ENCODE results near the gene PUM2.
"Not testable (repeated sequence)": the region's sequence is repeated elsewhere in the genome, so short reads cannot be mapped to it uniquely, and the experiment has no call there.

Gene PUM2

GRCh38 chr2:20288642-20289340, 61.9 kb downstream of the PUM2 start:
- no peak for DNase-seq

- DNase-seq, result peak; percentile 76
Measured at GRCh38 chr2:20282916-20283592, 67.6 kb downstream of the PUM2 start.

- DNase-seq, result no peak
Measured at GRCh38 chr2:20281876-20282275, 68.8 kb downstream of the PUM2 start.

DNA sequence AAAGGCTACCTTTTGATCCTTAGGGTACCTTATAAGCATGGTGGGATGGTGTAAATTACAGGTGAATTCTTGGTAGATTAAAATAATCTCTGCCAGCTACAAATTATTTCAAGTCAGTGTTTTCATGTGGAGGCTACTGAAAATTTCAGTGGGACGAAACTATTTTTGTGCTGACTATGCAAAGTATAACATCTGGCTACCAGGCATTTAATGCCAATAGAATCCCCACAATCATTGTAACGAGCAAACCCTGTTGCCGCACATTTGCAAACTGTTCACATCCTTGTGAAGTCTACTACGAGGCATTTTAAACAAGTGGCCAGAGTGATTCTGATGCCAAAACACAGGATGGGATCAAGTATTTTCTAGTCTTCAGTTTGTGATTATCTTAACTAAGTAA, 77.6 kb downstream of the PUM2 start:
- DNase-seq, result no peak

DNA sequence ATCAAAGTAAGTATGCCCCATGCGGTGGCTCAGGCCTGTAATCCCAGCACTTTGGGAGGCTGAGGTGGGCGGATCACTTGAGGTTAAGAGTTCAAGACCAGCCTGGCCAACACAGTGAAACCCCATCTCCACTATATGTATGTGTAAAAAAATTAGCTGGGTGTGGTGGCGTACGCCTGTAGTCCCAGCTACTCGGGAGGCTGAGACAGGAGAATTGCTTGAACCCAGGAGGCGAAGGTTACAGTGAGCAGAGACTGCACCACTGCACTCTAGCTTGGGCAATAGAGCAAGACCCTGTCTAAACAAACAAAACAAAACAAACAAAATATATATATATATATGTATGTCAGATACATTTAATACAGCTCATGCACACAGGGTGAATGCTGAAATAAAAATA, 82.3 kb downstream of the PUM2 start:
- not testable (repeated sequence) for DNase-seq

DNA sequence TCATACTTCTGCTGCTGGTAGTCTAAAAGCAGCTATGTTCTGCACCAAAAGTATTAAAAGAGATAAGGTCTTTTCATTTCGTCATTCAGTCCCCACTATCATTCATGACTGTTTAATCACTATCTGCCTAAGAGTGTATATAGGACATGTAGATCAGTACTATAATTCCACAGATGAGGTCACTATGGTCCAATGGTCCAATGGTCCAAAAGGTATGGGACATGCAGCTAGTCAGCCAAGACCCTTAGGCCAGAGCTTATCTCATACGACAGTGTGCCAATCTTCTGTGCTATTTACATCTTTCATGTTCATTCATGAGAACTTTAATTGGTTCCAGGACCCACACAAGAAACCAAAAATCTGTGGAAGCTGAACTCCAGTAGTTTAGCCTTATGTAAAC, 83.1 kb downstream of the PUM2 start:
- DNase-seq, result no peak

GRCh38 chr2:20264629-20265028, 86.0 kb downstream of the PUM2 start:
- no peak for DNase-seq

DNA sequence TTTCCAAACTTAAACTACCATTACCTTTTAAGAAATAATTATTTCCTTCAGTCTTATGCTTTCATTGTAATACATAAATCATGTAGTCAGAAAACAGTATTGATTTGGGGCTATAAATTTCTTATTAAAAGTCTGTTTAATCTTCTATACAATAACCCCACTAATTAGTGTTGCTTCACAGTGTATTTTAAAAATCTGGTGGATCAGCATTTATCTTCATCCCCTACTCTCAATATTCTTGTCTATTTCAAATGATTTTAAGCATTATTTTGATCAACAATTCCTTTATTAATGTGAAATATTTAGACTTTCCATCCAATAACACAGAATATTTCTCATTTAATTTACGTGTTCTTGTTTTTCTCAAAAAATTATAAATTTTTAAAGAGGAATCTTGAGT, 93.2 kb downstream of the PUM2 start:
- DNase-seq, result no peak

DNA sequence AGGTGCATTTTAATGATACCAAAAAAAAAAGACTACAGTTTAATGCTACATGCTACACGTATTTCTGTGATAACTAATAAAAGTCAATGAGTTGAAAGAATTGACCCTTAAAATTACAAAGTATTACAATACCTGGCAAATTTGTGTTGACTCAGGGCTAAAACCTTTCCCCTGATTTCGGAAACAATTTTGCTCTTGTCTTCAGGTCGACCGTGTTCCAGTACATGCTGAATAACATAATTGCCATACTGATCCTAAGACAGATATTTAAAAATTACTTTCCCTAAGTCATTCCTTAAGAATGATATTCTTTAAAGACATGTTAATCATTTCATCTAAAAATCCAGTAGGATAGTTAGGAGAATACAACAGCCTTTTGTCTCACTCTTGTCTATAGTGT, 95.9 kb downstream of the PUM2 start:
- DNase-seq, result no peak

GRCh38 chr2:20250436-20250835, 100.2 kb downstream of the PUM2 start:
- DNase-seq, result no peak

- no peak for DNase-seq
Measured at GRCh38 chr2:20249170-20249569, 101.5 kb downstream of the PUM2 start.

GRCh38 chr2:20247084-20247483, 103.6 kb downstream of the PUM2 start:
- DNase-seq, result no peak

DNA sequence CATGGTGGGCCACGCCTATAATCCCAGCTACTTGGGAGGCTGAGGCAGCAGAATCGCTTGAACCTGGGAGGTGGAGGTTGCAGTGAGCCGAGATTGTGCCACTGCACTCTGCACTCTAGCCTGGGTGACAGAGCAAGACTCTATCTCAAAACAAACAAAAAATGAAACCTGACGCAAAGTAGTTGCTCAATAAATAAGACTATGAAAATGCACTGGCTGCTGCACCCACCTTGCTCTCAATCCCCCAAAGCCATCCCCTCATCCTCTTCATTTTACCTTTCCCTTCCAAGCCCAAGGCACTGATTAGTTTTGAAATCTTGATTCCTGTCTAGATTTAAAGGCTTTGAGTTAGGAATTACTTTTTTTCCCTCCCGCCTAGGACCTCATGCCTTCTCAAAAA, 107.0 kb downstream of the PUM2 start:
- DNase-seq, result not testable (repeated sequence)

DNA sequence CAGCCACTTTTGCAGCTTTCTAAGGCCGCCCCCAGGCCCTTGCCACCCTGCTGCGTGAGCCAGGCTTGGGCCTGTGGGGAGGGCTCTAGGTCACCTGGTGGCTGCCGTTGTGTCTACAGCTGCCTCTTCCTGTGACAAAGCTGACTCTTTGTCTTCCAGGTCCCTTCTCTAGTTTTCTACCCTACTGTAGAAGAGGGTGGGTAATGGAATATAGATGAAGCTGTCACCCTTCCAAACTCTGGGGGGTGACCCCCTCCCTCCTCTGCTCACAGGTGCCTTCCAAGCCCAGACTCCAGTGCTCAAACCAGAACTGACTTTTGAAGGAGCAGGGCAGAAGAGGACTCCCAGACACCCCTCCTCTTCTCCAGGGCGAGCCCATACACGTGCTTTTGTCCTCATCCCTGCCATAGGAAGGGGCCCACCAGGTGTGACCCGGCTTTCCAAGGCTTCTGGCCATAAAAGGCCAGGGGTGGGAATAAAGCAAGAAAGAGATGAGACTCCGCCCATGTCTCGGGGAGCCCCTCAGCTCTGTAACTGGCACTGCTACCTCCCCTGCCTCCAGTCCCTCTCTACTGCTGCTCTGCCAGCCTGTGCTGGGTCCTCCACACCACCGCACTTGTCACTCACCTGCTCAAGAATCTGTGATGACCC, 107.8 kb downstream of the PUM2 start:
- DNase-seq, result no peak

DNA sequence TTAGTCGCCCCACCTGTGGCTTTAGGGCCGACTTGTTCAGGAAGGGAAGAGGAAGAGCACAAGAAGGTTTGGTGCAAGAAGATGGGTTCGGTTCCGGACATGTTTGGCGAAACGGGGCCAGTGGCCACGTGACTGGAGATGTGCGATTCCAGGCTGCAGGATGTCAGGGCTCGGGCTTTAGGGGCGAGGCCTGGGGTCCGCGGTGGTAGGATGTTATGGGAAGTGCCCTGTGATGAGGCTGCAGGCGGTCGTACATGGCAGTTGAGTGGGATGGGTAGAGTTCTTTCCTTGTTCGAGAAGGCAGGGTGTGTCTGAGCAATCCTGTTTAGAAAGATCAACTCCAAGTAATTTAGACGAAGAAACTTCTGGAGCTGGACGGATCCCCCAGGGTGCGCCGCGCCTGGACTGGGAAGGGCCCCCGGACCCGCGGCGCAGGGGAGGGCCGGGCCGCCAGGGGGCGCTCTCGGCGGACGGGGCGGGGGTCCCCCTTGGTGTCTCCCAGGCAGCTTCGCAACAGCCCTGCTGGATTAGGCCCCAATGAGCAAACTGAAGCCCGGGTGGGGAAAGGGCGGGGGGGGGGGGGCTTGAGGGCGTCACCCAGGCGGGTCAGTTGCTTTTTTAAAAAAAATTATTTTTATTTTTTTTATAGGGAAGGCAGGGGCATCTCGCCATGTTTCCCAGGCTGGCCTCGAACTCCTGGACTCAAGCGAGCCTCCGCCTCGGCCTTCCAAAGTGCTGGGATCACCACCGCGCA, 108.5 kb downstream of the PUM2 start:
- no peak for DNase-seq

- DNase-seq, result peak; percentile 4
Measured at GRCh38 chr2:20240291-20240690, 110.4 kb downstream of the PUM2 start.

DNA sequence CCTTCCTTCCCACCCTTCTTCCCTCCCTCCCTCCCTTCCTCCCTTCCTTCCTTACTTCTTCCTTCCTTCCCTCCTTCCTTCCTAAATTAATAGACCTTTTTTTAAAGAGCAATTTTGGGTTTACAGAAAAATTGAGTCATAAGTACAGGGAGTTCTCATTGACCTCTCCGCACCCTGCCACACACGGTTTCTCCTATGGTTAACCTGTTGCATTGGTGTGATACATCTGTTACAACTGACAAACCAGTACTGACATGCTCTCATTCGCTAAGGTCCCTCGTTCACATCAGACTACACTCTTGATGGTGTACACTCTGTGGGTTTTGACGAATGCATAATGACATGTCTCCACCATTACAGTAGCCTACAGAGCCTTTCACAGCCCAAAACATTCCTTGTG, 114.1 kb downstream of the PUM2 start:
- no peak for DNase-seq

DNA sequence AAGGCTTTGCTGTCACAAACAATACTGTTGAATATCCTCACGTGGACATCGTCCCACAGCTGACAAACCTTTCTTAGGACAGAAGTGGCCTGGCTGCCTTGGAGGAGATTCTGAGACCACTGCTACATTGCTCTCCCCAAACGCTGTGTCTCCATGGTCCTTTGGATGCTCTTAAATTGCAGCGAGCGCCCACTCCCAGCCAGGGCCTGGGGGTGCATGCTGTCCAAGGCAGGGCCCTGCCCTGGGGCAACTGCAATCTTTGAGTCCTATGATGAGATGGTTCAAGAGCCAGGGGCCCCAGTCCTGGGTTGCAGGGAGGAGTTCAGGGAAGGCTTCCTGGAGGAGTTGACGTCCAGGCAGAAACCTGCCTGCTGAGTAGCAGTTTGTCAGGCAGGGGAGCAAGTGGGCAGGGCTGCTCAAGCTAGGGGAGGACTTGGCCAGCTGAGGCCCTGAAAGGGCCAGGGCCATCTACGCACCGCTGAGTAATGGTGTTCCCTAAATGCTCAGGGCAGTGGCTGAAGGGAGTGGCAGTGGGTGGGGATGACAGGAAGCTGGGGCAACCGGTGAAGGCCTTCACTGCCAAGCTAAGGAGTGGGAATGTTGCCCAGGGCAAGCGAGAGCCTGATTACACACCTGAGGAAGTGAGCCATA, 114.9 kb downstream of the PUM2 start:
- no peak for DNase-seq

- DNase-seq, result not testable (repeated sequence)
Measured at GRCh38 chr2:20234597-20234996, 116.0 kb downstream of the PUM2 start.

DNA sequence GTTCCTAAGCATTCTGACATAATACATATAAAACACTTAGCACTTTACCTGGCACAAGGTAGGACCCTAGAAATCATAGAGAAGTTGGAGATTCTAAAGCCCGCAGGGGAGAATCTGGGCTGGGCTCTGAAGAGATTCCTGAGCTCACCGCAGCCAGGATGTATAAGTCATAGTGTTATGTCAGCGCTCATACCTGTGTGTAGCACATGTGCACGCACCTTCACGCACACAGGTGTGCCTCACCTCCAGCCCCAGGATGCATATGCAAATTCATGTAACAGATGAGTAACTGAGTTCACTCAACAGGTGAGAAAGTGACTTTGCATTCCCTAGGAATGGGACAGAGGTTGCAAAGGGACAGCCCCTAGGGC, 117.8 kb downstream of the PUM2 start:
- no peak for DNase-seq

- DNase-seq, result no peak
Measured at GRCh38 chr2:20231598-20232026, 119.0 kb downstream of the PUM2 start.

DNA sequence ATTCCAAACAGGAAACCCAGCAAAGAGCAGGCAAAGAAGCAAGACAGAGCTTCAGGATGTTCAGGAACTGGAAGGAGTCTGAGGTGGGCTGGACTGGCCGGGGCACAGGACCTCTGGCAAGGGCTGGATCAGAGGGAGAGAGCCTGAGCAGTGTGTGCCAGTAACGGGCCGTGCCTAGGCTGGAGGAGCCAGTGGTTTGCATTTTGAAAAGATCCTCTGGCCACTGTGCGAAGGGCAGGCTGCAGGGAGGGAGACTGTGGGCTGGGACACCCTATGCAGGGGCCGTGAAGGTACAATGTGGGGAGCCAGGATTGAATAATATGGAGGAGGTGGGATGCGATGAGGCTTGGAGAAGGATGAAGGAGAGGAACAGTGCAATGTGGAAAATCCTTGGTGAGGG, 119.5 kb downstream of the PUM2 start:
- no peak for DNase-seq

DNA sequence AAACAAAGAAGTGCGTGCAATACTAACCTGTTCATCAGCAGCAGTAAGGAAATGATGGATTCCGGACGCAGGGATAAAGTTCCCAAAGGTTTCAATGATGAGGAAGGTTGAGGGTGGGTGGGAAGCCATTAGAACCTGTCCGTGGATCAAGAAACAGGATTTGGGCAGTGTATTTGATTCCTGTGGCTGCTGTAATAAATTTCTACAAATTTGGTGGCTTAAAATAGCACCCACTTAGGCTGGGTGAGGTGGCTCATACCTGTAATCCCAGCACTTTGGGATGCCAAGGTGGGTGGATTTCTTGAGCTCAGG, 120.6 kb downstream of the PUM2 start:
- DNase-seq, result no peak

Measured in midbrain (tissue), 1 donor.